ENCODE results near the gene BTBD9. TPM values are rescaled to one million over a fixed set of nuclear protein-coding genes. Genes with fewer than 3 reads are reported as not detected.

Gene BTBD9
- total and polyA plus RNA-seq, 4 donors: 8.7 to 73.9 (median 28.3) TPM

DNA sequence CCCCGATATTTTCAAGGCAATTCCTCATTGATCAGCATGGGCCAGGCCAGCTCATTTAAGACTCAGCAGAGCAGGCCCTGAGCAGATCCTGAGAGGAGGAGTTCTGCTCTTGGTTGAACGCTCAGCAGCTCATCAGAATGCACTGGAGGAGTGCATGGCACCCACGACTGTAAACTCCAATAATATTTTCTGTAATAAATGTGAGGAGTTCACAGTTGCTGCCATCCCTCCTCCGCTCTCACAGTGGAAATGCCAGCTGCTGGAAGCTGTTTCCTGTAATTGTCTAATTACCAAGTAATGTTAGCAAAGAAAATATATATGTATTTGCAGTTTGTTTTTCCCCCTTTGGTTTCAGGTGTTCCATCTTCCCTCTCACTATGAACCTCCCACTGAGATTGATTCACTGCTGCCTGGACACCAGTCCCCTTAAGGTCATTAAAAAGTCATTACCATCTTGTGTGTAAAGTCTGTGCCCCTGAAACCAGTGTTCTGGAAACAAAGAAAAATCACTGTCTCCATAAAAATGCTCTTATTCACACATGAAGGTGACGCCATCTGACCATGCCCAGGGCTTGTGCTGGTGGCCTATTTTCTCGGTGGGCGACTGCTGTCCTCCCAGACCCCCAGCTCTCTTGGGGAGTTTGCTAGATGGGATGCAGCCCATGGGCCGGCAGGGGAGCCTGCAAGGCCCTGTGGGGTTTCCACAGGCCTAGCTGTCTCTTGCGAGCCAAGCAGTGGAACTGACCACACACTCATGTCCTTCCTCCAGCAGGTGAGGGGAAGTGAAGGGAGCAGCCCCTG, 446.0 kb downstream of the BTBD9 start:
- H3K9me3 ChIP-seq (ENCODE audit: control insufficient read depth in 4 of 4, insufficient read depth in 3 of 4, low read length in 3 of 4): no peaks in the 10 kb centered on the region
- H3K27ac ChIP-seq (ENCODE audit: low read depth in 1 of 2, low read length in 1 of 2): no peak overlapping the region
- WGBS, 2 donors: 83 to 85% methylated on average over 9 of the region's 9 CpGs
- H3K36me3 ChIP-seq (ENCODE audit: control insufficient read depth in 4 of 4, insufficient read depth in 4 of 4, low read length in 4 of 4): peaks cover 0 to 3% (median 0%) of the 10 kb centered on the region in 4 donors
- peaks cover 0 to 7% (median 0%) of the 10 kb centered on the region in 5 donors for H3K4me1 ChIP-seq (ENCODE audit: control insufficient read depth in 5 of 5, insufficient read depth in 5 of 5, low read length in 5 of 5)
- TF ChIP-seq, protein P1, sequence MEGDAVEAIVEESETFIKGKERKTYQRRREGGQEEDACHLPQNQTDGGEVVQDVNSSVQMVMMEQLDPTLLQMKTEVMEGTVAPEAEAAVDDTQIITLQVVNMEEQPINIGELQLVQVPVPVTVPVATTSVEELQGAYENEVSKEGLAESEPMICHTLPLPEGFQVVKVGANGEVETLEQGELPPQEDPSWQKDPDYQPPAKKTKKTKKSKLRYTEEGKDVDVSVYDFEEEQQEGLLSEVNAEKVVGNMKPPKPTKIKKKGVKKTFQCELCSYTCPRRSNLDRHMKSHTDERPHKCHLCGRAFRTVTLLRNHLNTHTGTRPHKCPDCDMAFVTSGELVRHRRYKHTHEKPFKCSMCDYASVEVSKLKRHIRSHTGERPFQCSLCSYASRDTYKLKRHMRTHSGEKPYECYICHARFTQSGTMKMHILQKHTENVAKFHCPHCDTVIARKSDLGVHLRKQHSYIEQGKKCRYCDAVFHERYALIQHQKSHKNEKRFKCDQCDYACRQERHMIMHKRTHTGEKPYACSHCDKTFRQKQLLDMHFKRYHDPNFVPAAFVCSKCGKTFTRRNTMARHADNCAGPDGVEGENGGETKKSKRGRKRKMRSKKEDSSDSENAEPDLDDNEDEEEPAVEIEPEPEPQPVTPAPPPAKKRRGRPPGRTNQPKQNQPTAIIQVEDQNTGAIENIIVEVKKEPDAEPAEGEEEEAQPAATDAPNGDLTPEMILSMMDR (IDR thresholded peaks at IDR 0.05; ENCODE audit: control extremely low read depth, extremely low read depth): no peak
- no peak overlapping the region for H3K4me3 ChIP-seq
- no peak overlapping the region for H3K9ac ChIP-seq (ENCODE audit: insufficient read depth in 1 of 2, low read length in 2 of 2)
- no peak for DNase-seq
- no peaks in the 10 kb centered on the region for H3K27me3 ChIP-seq (ENCODE audit: control insufficient read depth in 3 of 3, insufficient read depth in 3 of 3, low read length in 2 of 3)
- ATAC-seq (ENCODE audit: insufficient read depth, low FRiP score): no peak

DNA sequence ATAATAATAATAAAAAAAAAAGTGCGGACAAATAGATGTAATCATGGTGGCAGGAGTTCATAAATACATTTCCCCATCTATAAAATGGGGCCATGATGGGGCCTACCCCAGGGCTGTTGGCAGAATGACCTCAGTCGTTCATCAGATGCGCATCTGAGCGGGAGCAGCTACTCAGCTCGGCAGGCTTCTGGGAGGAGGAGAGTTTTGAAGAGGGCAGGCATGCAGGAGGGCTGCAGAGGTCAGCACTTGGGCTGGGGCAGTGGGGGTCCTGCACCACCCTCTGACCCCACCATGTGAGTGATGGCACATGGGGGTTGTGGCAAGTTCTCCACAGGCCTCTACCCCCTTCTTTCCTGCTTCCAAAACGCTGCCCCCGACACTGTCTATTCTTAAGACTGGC, 446.7 kb downstream of the BTBD9 start:
- ATAC-seq (ENCODE audit: insufficient read depth, low FRiP score) (no peak), DNase-seq (no peak)
- Histone ChIP-seq H3K4me1 (ENCODE audit: control insufficient read depth in 5 of 5, insufficient read depth in 5 of 5, low read length in 5 of 5) (peaks cover 0 to 7% (median 0%) of the 10 kb centered on the region in 5 donors), H3K27ac (ENCODE audit: low read depth in 1 of 2, low read length in 1 of 2) (no peak overlapping the region), H3K9me3 (ENCODE audit: control insufficient read depth in 4 of 4, insufficient read depth in 3 of 4, low read length in 3 of 4) (no peaks in the 10 kb centered on the region), H3K36me3 (ENCODE audit: control insufficient read depth in 4 of 4, insufficient read depth in 4 of 4, low read length in 4 of 4) (peaks cover 0 to 5% (median 0%) of the 10 kb centered on the region in 4 donors), H3K27me3 (ENCODE audit: control insufficient read depth in 3 of 3, insufficient read depth in 3 of 3, low read length in 2 of 3) (no peaks in the 10 kb centered on the region), H3K4me3 (no peak overlapping the region), H3K9ac (ENCODE audit: insufficient read depth in 1 of 2, low read length in 2 of 2) (no peak overlapping the region)
- WGBS, 2 donors: 95 to 96% methylated on average over 7 of the region's 7 CpGs
- TF ChIP-seq, protein P1 (IDR thresholded peaks at IDR 0.05; ENCODE audit: control extremely low read depth, extremely low read depth): no peak

DNA sequence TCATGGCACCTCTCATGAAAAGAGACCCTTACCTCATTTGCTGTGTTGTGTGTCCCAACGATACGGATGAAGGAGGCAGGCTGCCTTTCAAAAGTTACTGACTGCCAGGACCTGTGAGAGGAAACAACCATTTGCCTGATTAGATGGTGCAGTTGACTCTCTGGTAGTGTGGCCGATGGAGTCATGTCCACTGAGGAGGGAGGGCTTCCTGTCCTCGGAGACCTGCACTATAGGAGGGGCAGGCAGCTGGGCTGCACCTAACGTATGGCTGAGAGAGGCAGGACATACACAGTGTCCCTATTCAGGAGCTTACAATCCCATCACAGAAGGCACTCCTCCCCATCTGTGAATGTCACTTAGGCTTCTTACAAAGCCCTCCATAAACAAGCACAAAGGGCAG, 447.2 kb downstream of the BTBD9 start:
- ATAC-seq (ENCODE audit: insufficient read depth, low FRiP score) (no peak), DNase-seq (no peak)
- TF ChIP-seq, protein P1 (IDR thresholded peaks at IDR 0.05; ENCODE audit: control extremely low read depth, extremely low read depth): no peak
- no peak overlapping the region for H3K9ac ChIP-seq (ENCODE audit: insufficient read depth in 1 of 2, low read length in 2 of 2)
- no peak overlapping the region for H3K27ac ChIP-seq (ENCODE audit: low read depth in 1 of 2, low read length in 1 of 2)
- H3K4me3 ChIP-seq: no peak overlapping the region
- H3K9me3 ChIP-seq (ENCODE audit: control insufficient read depth in 4 of 4, insufficient read depth in 3 of 4, low read length in 3 of 4): no peaks in the 10 kb centered on the region
- WGBS, 2 donors: 81 to 85% methylated on average over 5 of the region's 5 CpGs
- peaks cover 0 to 7% (median 0%) of the 10 kb centered on the region in 5 donors for H3K4me1 ChIP-seq (ENCODE audit: control insufficient read depth in 5 of 5, insufficient read depth in 5 of 5, low read length in 5 of 5)
- peaks cover 0 to 8% (median 0%) of the 10 kb centered on the region in 4 donors for H3K36me3 ChIP-seq (ENCODE audit: control insufficient read depth in 4 of 4, insufficient read depth in 4 of 4, low read length in 4 of 4)
- no peaks in the 10 kb centered on the region for H3K27me3 ChIP-seq (ENCODE audit: control insufficient read depth in 3 of 3, insufficient read depth in 3 of 3, low read length in 2 of 3)
